ENCODE data around the gene ZFHX2. TPM values are rescaled to one million over a fixed set of nuclear protein-coding genes. Genes with fewer than 3 reads are reported as not detected.

The ZFHX2 gene
- polyA plus RNA-seq, 1 of the 3 experiments (the other 2 are of a cell fraction) = 0.77 TPM

DNA sequence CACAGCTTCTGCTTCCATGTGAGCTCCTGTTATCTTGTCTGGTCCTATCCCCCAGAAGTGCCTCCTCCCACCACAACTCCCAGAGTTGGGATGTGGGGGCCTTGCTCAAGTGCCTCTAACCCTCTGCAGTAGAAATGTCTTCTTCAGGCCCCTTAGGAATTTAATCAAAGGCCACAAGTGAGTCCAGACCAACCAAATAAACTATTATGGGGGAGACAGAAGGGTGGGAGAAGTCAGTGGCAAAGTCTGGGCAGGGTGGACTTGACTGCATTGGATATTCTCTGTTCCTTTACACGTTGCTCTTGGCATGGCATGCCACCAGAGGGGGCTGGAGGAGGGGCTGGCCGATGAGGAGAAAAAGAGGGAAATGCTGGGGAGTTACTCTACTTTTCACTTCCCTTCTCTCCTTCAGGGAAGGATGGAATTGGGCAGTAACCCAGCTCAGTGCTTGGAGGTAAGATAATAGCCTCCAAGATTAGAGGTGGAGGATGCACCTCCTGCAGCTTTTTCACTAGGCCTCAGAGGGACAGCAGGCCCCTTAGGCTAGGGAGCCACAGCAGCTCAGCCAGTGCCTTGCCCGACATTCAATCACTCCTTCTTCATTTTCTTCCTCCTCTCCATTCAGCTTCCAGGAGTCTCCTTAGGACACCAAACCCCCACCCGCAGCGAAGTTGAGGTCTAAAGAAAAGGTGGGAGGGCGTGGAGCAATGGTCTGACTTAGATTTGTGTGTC lies 17.2 kb upstream of the ZFHX2 start:
- Histone ChIP-seq H3K9ac (no peak overlapping the region), H2AFZ (ENCODE audit: low read depth) (no peak overlapping the region), H3K36me3 (replicated peaks in 1 of 2; ENCODE audit: control insufficient read depth in 1 of 2, insufficient read depth in 2 of 2, low read length in 1 of 2) (peaks cover 0 to 13% of the 10 kb centered on the region in 2 experiments), H3F3A (replicated peaks; ENCODE audit: insufficient read depth) (peaks cover 10% of the 10 kb centered on the region), H3K79me2 (ENCODE audit: insufficient read depth) (0 out of 2 replicates have a peak, but pooled peaks cover 3% of the 10 kb centered on the region), H3K4me1 (ENCODE audit: control insufficient read depth in 1 of 2, insufficient read depth in 2 of 2, low read depth in 1 of 2, low read length in 1 of 2) (peaks cover 0 to 34% of the 10 kb centered on the region in 2 experiments; a peak in 1 of 4 replicates), H3K9me3 (no peaks in the 10 kb centered on the region), H3K4me3 (ENCODE audit: low read depth in 2 of 2, low read length in 1 of 2) (peak overlapping the region in 1 of 2 experiments; percentile 20; a peak in 1 of 4 replicates), H3K4me2 (peak overlapping the region; percentile 86), H4K20me1 (ENCODE audit: insufficient read depth) (no peaks in the 10 kb centered on the region), H3K27ac (ENCODE audit: low read depth in 2 of 2, low read length in 1 of 2) (peak overlapping the region in 1 of 2 experiments; percentile 82; a peak in 2 of 4 replicates), H3K27me3 (ENCODE audit: insufficient read depth) (no peaks in the 10 kb centered on the region), H3K9me2 (no peaks in the 10 kb centered on the region)
- 71% methylated on average over 6 of the region's 6 CpGs for WGBS (ENCODE audit: low lambda C conversion rate)
- POLR2A ChIA-PET = interaction anchor here (1.3 kb wide), 1 partner anchor 10 kb away, joined by 4 read pairs; no protein-coding TSS in a partner anchor
- DNase-seq = peak; percentile 65
- TF ChIP-seq POLR2AphosphoS5 (IDR thresholded peaks at IDR 0.05; ENCODE audit: low read depth, low read length) = no peak
- TF ChIP-seq MAX (IDR thresholded peaks at IDR 0.05; ENCODE audit: low read depth) = no peak
- TF ChIP-seq FOXM1 (IDR thresholded peaks at IDR 0.05; ENCODE audit: low read depth) = no peak
- TF ChIP-seq, protein P1, sequence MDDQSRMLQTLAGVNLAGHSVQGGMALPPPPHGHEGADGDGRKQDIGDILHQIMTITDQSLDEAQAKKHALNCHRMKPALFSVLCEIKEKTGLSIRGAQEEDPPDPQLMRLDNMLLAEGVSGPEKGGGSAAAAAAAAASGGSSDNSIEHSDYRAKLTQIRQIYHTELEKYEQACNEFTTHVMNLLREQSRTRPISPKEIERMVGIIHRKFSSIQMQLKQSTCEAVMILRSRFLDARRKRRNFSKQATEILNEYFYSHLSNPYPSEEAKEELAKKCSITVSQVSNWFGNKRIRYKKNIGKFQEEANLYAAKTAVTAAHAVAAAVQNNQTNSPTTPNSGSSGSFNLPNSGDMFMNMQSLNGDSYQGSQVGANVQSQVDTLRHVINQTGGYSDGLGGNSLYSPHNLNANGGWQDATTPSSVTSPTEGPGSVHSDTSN (IDR thresholded peaks at IDR 0.05) = no peak
- no peak for TF ChIP-seq GABPA (IDR thresholded peaks at IDR 0.05; ENCODE audit: low read depth)
- peak; percentile 46 for TF ChIP-seq RAD21 (IDR thresholded peaks at IDR 0.05; ENCODE audit: low read length)
- TF ChIP-seq, protein P2, sequence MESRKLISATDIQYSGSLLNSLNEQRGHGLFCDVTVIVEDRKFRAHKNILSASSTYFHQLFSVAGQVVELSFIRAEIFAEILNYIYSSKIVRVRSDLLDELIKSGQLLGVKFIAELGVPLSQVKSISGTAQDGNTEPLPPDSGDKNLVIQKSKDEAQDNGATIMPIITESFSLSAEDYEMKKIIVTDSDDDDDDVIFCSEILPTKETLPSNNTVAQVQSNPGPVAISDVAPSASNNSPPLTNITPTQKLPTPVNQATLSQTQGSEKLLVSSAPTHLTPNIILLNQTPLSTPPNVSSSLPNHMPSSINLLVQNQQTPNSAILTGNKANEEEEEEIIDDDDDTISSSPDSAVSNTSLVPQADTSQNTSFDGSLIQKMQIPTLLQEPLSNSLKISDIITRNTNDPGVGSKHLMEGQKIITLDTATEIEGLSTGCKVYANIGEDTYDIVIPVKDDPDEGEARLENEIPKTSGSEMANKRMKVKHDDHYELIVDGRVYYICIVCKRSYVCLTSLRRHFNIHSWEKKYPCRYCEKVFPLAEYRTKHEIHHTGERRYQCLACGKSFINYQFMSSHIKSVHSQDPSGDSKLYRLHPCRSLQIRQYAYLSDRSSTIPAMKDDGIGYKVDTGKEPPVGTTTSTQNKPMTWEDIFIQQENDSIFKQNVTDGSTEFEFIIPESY (IDR thresholded peaks at IDR 0.05; ENCODE audit: borderline replicate concordance, low read depth) = no peak
- no peak for TF ChIP-seq ELF1 (IDR thresholded peaks at IDR 0.05)
- TF ChIP-seq, protein P3, sequence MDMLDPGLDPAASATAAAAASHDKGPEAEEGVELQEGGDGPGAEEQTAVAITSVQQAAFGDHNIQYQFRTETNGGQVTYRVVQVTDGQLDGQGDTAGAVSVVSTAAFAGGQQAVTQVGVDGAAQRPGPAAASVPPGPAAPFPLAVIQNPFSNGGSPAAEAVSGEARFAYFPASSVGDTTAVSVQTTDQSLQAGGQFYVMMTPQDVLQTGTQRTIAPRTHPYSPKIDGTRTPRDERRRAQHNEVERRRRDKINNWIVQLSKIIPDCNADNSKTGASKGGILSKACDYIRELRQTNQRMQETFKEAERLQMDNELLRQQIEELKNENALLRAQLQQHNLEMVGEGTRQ (IDR thresholded peaks at IDR 0.05; ENCODE audit: borderline replicate concordance, low read depth, low read length) = no peak
- TF ChIP-seq, protein P4, sequence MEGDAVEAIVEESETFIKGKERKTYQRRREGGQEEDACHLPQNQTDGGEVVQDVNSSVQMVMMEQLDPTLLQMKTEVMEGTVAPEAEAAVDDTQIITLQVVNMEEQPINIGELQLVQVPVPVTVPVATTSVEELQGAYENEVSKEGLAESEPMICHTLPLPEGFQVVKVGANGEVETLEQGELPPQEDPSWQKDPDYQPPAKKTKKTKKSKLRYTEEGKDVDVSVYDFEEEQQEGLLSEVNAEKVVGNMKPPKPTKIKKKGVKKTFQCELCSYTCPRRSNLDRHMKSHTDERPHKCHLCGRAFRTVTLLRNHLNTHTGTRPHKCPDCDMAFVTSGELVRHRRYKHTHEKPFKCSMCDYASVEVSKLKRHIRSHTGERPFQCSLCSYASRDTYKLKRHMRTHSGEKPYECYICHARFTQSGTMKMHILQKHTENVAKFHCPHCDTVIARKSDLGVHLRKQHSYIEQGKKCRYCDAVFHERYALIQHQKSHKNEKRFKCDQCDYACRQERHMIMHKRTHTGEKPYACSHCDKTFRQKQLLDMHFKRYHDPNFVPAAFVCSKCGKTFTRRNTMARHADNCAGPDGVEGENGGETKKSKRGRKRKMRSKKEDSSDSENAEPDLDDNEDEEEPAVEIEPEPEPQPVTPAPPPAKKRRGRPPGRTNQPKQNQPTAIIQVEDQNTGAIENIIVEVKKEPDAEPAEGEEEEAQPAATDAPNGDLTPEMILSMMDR (IDR thresholded peaks at IDR 0.05) = peak; percentile 49
- TF ChIP-seq RFX5 (IDR thresholded peaks at IDR 0.05; ENCODE audit: low read length) = no peak
- no peak for TF ChIP-seq RCOR1 (IDR thresholded peaks at IDR 0.05; ENCODE audit: low read length)
- TF ChIP-seq EZH2phosphoT487 (IDR thresholded peaks at IDR 0.05; ENCODE audit: borderline replicate concordance, low read depth) = no peak
- TF ChIP-seq MEF2A (IDR thresholded peaks at IDR 0.05; ENCODE audit: borderline replicate concordance, low read depth) = no peak
- CTCF ChIA-PET = interaction anchor here (0.7 to 19.5 kb wide), 8 partner anchors 10 to 513 kb away, joined by 3 to 785 read pairs (median 12); partner anchors contain the start of genes NGDN and THTPA

All from SK-N-SH (cell line).